ENCODE results near the gene MICB.

- TF ChIP-seq TARDBP (IDR thresholded peaks at IDR 0.05): no peak
- no peak for TF ChIP-seq HDGF (IDR thresholded peaks at IDR 0.05; ENCODE audit: borderline replicate concordance)
- no peak for TF ChIP-seq SUZ12 (IDR thresholded peaks at IDR 0.05)
- TF ChIP-seq NFRKB (IDR thresholded peaks at IDR 0.05): no peak
- no peak for TF ChIP-seq FOXA1 (IDR thresholded peaks at IDR 0.05)
- TF ChIP-seq FOXM1 (IDR thresholded peaks at IDR 0.05; ENCODE audit: borderline replicate concordance): no peak
- TF ChIP-seq SP1 (IDR thresholded peaks at IDR 0.05): no peak
- no peak for TF ChIP-seq BHLHE40 (IDR thresholded peaks at IDR 0.05; ENCODE audit: borderline replicate concordance)
- no peak for TF ChIP-seq FOXK2 (IDR thresholded peaks at IDR 0.05)
Observed at GRCh38 chr6:31467151-31467550, 30.8 kb upstream of the MICB start.
